HUES64 (cell line): Measurements from ENCODE around the gene CERS3. TPM values are rescaled to one million over a fixed set of nuclear protein-coding genes. Genes with fewer than 3 reads are reported as not detected.

Experiments used
- H3K27ac ChIP-seq: 2 replicates; pipeline ENCODE4 v1.7.0; 2013; ENCODE audit warnings: low read depth, low read length, inconsistent platforms
- H3K27me3 ChIP-seq: 2 replicates; pipeline ENCODE4 v1.6.1; 2013; ENCODE audit warnings: mild to moderate bottlenecking, low read length; ENCODE audit not compliant: insufficient read depth
- H3K36me3 ChIP-seq: 2 replicates; pipeline ENCODE4 v1.6.1; 2013; ENCODE audit warnings: mild to moderate bottlenecking, low read length; ENCODE audit not compliant: insufficient read depth
- H3K4me1 ChIP-seq: 2 replicates; pipeline ENCODE4 v1.6.1; 2013; ENCODE audit warnings: mild to moderate bottlenecking, low read length, moderate library complexity; ENCODE audit not compliant: insufficient read depth
- H3K4me3 ChIP-seq: 2 replicates; pipeline ENCODE4 v1.5.1; 2013; ENCODE audit warnings: mild to moderate bottlenecking, low read length, moderate library complexity
- H3K9ac ChIP-seq: 2 replicates; pipeline ENCODE4 v1.6.1; 2013; ENCODE audit warnings: mild to moderate bottlenecking, low read depth, low read length
- H3K9me3 ChIP-seq: 2 replicates; pipeline ENCODE4 v1.6.1; 2013; ENCODE audit warnings: low read depth, low read length; ENCODE audit not compliant: insufficient read depth
- WGBS: fragments of 150-250, 120-280 bp; methylation state at CpG from one replicate; pipeline ENCODE4 v1.1.7; 2013; ENCODE audit warnings: missing lambda C conversion rate; 5-methylcytosine and 5-hydroxymethylcytosine counted together
- polyA plus RNA-seq, 2 experiments: library from polyadenylated mRNA; stranded (reverse); fragments of 50-300 nt; gene quantifications; one replicate each; pipeline ENCODE4 v1.2.3, GENCODE V29; 2013

Gene CERS3
- 0.05 TPM for polyA plus RNA-seq (2013, experiment 1 of 2)
- polyA plus RNA-seq (2013, experiment 2 of 2) = 0.25 TPM

- Histone ChIP-seq H3K27me3 (no peaks in the 10 kb centered on the region), H3K9me3 (0 out of 2 replicates have a peak, but pooled peaks cover under 1% of the 10 kb centered on the region), H3K4me1 (no peaks in the 10 kb centered on the region), H3K36me3 (no peaks in the 10 kb centered on the region), H3K27ac (no peak within 1 kb of the TSS), H3K4me3 (no peak within 1 kb of the TSS), H3K9ac (no peak within 1 kb of the TSS)
- 91% methylated on average over 10 of the region's 10 CpGs for WGBS
Measured at GRCh38 chr15:100528833-100529428, at the start of gene CERS3. Gene CERS3, minus strand, starts transcription at chr15:100528950. Its CDS starts 27,101 bp downstream, at chr15:100501849.

- Histone ChIP-seq H3K9ac (no peak overlapping the region), H3K27ac (no peak overlapping the region), H3K27me3 (no peaks in the 10 kb centered on the region), H3K4me1 (no peaks in the 10 kb centered on the region), H3K9me3 (no peaks in the 10 kb centered on the region), H3K36me3 (peaks cover 24% of the 10 kb centered on the region), H3K4me3 (no peak overlapping the region)
- WGBS = 95% methylated on average over 4 of the region's 4 CpGs
Measured at GRCh38 chr15:100573526-100573925, 44.8 kb upstream of the CERS3 start.

GRCh38 chr15:100572362-100572983 is 43.7 kb upstream of the CERS3 start:
- H3K27me3 ChIP-seq = no peaks in the 10 kb centered on the region
- peaks cover 24% of the 10 kb centered on the region for H3K36me3 ChIP-seq
- no peaks in the 10 kb centered on the region for H3K9me3 ChIP-seq
- H3K4me1 ChIP-seq = no peaks in the 10 kb centered on the region
- no peak overlapping the region for H3K4me3 ChIP-seq
- WGBS = 100% methylated on average over 2 of the region's 4 CpGs
- H3K27ac ChIP-seq = no peak overlapping the region
- no peak overlapping the region for H3K9ac ChIP-seq

GRCh38 chr15:100571592-100572167 is 42.9 kb upstream of the CERS3 start:
- Histone ChIP-seq H3K4me3 (no peak overlapping the region), H3K27ac (no peak overlapping the region), H3K9ac (no peak overlapping the region), H3K4me1 (no peaks in the 10 kb centered on the region), H3K27me3 (no peaks in the 10 kb centered on the region), H3K36me3 (peaks cover 24% of the 10 kb centered on the region), H3K9me3 (no peaks in the 10 kb centered on the region)
- WGBS = 95% methylated on average over 6 of the region's 6 CpGs

- Histone ChIP-seq H3K9me3 (no peaks in the 10 kb centered on the region), H3K36me3 (peaks cover 24% of the 10 kb centered on the region), H3K4me3 (no peak overlapping the region), H3K27ac (no peak overlapping the region), H3K4me1 (no peaks in the 10 kb centered on the region), H3K27me3 (no peaks in the 10 kb centered on the region), H3K9ac (no peak overlapping the region)
- WGBS = 92% methylated on average over 4 of the region's 4 CpGs
Measured at GRCh38 chr15:100570735-100571313, 42.1 kb upstream of the CERS3 start.

- Histone ChIP-seq H3K4me3 (no peak overlapping the region), H3K9ac (no peak overlapping the region), H3K4me1 (no peaks in the 10 kb centered on the region), H3K27ac (no peak overlapping the region), H3K36me3 (peaks cover 24% of the 10 kb centered on the region), H3K27me3 (no peaks in the 10 kb centered on the region), H3K9me3 (no peaks in the 10 kb centered on the region)
- 92% methylated on average over 3 of the region's 3 CpGs for WGBS
Measured at GRCh38 chr15:100570275-100570674, 41.5 kb upstream of the CERS3 start.

GRCh38 chr15:100569391-100569790 is 40.6 kb upstream of the CERS3 start:
- Histone ChIP-seq H3K9me3 (no peaks in the 10 kb centered on the region), H3K27ac (no peak overlapping the region), H3K36me3 (peaks cover 24% of the 10 kb centered on the region), H3K9ac (no peak overlapping the region), H3K4me1 (no peaks in the 10 kb centered on the region), H3K4me3 (no peak overlapping the region), H3K27me3 (no peaks in the 10 kb centered on the region)
- 88% methylated on average over 8 of the region's 8 CpGs for WGBS

GRCh38 chr15:100566850-100567628 is 38.3 kb upstream of the CERS3 start:
- Histone ChIP-seq H3K4me1 (no peaks in the 10 kb centered on the region), H3K4me3 (no peak overlapping the region), H3K27me3 (no peaks in the 10 kb centered on the region), H3K27ac (no peak overlapping the region), H3K9me3 (no peaks in the 10 kb centered on the region), H3K36me3 (peaks cover 15% of the 10 kb centered on the region; the same call in 1 of the 2 replicates), H3K9ac (no peak overlapping the region)
- 88% methylated on average over 6 of the region's 6 CpGs for WGBS

- 90% methylated on average over 3 of the region's 3 CpGs for WGBS
- H3K9ac ChIP-seq = no peak overlapping the region
- H3K27ac ChIP-seq = no peak overlapping the region
- H3K4me3 ChIP-seq = no peak overlapping the region
- H3K9me3 ChIP-seq = no peaks in the 10 kb centered on the region
- H3K36me3 ChIP-seq = peaks cover 9% of the 10 kb centered on the region; the same call in 1 of the 2 replicates
- no peaks in the 10 kb centered on the region for H3K4me1 ChIP-seq
- H3K27me3 ChIP-seq = no peaks in the 10 kb centered on the region
Measured at GRCh38 chr15:100565591-100565990, 36.8 kb upstream of the CERS3 start.

GRCh38 chr15:100560323-100560722 is 31.6 kb upstream of the CERS3 start:
- Histone ChIP-seq H3K4me1 (no peaks in the 10 kb centered on the region), H3K36me3 (no peaks in the 10 kb centered on the region), H3K27ac (no peak overlapping the region), H3K4me3 (no peak overlapping the region), H3K27me3 (no peaks in the 10 kb centered on the region), H3K9me3 (no peaks in the 10 kb centered on the region), H3K9ac (no peak overlapping the region)

GRCh38 chr15:100559330-100559729 is 30.6 kb upstream of the CERS3 start:
- Histone ChIP-seq H3K9me3 (no peaks in the 10 kb centered on the region), H3K27ac (no peak overlapping the region), H3K9ac (no peak overlapping the region), H3K4me1 (no peaks in the 10 kb centered on the region), H3K27me3 (no peaks in the 10 kb centered on the region), H3K4me3 (no peak overlapping the region), H3K36me3 (no peaks in the 10 kb centered on the region)
- 98% methylated on average over 2 of the region's 2 CpGs for WGBS
